ENCODE measurements around the gene SLC34A2. TPM values are rescaled to one million over a fixed set of nuclear protein-coding genes. Genes with fewer than 3 reads are reported as not detected.

SLC34A2 gene
- total and polyA plus RNA-seq, 2 of the 8 experiments (the other 6 are each of a cell fraction or from before 2014, with no cell fraction given): 2.2 to 2.9 TPM

GRCh38 chr4:25658357-25658771 is 2.7 kb downstream of the SLC34A2 start (continued):
- TF ChIP-seq MAX (IDR thresholded peaks at IDR 0.05) (no peak), KDM4A (IDR thresholded peaks at IDR 0.05; ENCODE audit: low read depth, low read length, severe bottlenecking) (no peak), SAP30 (IDR thresholded peaks at IDR 0.05; ENCODE audit: insufficient read depth, insufficient replicate concordance, low read length) (no peak), EGR1 (IDR thresholded peaks at IDR 0.05; ENCODE audit: borderline replicate concordance, low read depth, low read length) (no peak)

All from H1 (cell line).